Measurements from ENCODE around the gene MYLK3. TPM values are rescaled to one million over a fixed set of nuclear protein-coding genes. Genes with fewer than 3 reads are reported as not detected.

Gene MYLK3
- total RNA-seq, 1 experiment from 2014 or later = 1.1 TPM

GRCh38 chr16:46732561-46732960, 15.6 kb downstream of the MYLK3 start:
- in situ Hi-C loops (cut with HindIII; ENCODE audit: low pct_unique_long_range_greater_than_20kb, low sequenced_read_pairs) = no loop called here

GRCh38 chr16:46731691-46732555, 16.2 kb downstream of the MYLK3 start:
- in situ Hi-C loops (cut with HindIII; ENCODE audit: low pct_unique_long_range_greater_than_20kb, low sequenced_read_pairs) = no loop called here

More at GRCh38 chr16:46732561-46732960, 15.6 kb downstream of the MYLK3 start:
- DNase-seq (ENCODE audit: low read depth, low spot score) = no peak

GRCh38 chr16:46730801-46731690, 17.1 kb downstream of the MYLK3 start:
- DNase-seq (ENCODE audit: low read depth, low spot score) = no peak
- in situ Hi-C loops (cut with HindIII; ENCODE audit: low pct_unique_long_range_greater_than_20kb, low sequenced_read_pairs) = no loop called here

More at GRCh38 chr16:46731691-46732555, 16.2 kb downstream of the MYLK3 start:
- peak; percentile 33 for DNase-seq (ENCODE audit: low read depth, low spot score)

- no peak for DNase-seq (ENCODE audit: low read depth, low spot score)
- in situ Hi-C loops (cut with HindIII; ENCODE audit: low pct_unique_long_range_greater_than_20kb, low sequenced_read_pairs) = no loop called here
Observed at GRCh38 chr16:46730126-46730525, 18.0 kb downstream of the MYLK3 start.

DNA sequence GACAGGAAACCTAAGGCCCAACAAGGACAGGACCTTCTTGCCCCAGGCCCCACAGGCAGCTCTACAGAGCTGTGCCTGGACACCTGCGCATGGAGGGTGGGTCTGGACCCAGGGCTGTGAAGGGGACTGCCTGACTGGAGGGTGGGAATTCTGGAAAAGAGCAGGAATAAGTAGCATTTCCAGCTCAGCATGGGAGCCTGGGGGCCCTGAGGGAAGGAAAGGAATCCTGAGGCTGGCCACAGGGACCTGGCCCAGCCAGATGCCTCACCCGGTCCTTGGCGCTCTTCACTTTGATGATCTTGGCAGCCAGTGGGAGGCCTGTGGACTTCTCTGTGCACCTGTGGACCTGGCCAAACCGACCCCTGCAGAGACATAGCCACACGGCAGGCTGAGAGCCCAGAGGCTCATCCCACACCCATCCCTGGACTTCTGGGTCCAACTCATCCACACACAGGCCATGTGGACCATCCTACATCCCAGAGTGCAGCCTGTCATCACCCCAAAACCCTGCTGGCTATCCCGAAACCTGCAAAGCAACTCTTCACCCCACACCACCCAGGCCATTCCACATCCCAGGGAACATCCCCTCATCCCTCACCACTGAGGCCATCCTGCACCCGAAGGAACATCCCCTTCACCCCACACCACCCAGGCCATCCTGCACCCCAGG, 18.7 kb downstream of the MYLK3 start:
- DNase-seq (ENCODE audit: low read depth, low spot score) = no peak
- in situ Hi-C loops (cut with HindIII; ENCODE audit: low pct_unique_long_range_greater_than_20kb, low sequenced_read_pairs) = no loop called here

DNA sequence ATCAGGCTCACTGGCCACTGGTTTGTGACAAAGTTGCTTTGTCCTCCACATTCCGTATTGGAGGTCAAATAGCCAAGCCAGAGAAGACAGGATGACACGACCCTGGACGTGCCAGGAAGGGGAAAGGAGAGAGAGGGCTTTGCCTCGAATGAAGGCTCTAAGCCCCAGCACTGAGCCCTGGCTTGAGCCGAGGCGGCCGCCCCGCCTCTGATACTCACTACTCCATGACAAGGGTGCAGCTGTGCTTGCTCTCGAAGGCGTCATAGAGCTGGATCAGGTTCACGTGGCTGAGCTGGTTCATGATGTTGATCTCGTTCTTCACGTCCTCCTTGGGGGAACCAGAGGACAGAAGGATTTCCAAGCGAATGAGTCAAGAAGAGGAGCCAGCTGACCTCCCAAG, 19.3 kb downstream of the MYLK3 start:
- in situ Hi-C loops (cut with HindIII; ENCODE audit: low pct_unique_long_range_greater_than_20kb, low sequenced_read_pairs) = no loop called here
- DNase-seq (ENCODE audit: low read depth, low spot score) = no peak

DNA sequence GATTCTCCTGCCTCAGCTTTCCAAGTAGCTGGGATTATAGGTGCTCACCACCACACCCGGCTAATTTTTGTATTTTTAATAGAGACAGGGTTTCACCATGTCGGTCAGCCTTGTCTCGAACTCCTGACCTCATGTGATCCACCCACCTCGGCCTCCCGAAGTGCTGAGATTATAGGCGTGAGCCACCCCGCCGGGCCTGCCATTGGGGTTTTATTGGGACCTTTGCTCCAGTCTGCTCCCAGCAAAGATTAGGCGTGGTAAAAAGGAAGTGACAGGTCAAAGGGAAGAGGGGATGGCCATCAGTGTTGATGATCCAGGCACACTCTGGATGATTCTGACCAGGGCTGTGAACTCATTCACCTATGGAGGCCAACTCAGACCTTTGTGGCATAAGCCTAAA, 20.5 kb downstream of the MYLK3 start:
- no peak for DNase-seq (ENCODE audit: low read depth, low spot score)
- in situ Hi-C loops (cut with HindIII; ENCODE audit: low pct_unique_long_range_greater_than_20kb, low sequenced_read_pairs) = no loop called here

GRCh38 chr16:46727184-46727583, 21.0 kb downstream of the MYLK3 start:
- DNase-seq (ENCODE audit: low read depth, low spot score) = no peak
- in situ Hi-C loops (cut with HindIII; ENCODE audit: low pct_unique_long_range_greater_than_20kb, low sequenced_read_pairs) = no loop called here

DNA sequence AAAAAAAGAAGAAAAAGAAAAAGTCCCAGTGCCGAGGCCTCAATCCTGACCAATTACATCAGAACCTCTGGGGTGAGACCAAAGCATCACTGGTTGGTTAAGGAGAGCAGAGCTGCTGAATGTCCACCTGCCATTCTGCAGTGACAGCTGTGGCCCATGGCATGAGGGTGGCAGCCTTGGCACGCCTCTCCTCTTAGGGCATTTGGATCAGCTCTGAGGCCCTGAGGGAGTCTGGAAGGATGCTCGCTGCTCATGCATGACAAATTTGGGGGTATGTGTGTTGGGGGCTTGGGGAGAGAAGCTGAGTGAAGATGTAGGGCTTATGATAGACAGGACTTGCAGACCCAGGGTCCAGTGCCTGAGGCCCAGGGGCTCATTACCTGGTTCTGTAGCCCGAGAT, 26.3 kb downstream of the MYLK3 start:
- DNase-seq (ENCODE audit: low read depth, low spot score) = no peak
- in situ Hi-C loops (cut with HindIII; ENCODE audit: low pct_unique_long_range_greater_than_20kb, low sequenced_read_pairs) = no loop called here

DNA sequence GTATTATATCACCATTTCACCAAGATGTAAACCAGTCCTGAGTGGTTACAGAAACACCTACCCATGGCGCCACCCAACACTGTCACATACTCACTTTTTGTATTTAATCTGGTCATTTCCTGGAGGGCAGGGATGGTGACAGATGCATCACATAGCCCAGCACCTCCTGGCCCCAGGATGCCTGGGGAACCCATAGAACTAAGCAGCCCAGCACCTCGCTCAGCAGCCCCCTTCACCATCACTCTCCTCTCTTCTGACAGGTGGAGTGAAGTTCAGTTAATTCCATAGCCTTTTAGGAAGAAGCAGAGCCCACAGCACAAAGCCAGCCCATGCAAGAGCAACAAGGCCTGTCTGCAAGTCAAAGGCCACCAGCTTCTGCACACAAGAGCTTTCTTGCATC, 27.5 kb downstream of the MYLK3 start:
- in situ Hi-C loops (cut with HindIII; ENCODE audit: low pct_unique_long_range_greater_than_20kb, low sequenced_read_pairs) = no loop called here
- no peak for DNase-seq (ENCODE audit: low read depth, low spot score)

DNA sequence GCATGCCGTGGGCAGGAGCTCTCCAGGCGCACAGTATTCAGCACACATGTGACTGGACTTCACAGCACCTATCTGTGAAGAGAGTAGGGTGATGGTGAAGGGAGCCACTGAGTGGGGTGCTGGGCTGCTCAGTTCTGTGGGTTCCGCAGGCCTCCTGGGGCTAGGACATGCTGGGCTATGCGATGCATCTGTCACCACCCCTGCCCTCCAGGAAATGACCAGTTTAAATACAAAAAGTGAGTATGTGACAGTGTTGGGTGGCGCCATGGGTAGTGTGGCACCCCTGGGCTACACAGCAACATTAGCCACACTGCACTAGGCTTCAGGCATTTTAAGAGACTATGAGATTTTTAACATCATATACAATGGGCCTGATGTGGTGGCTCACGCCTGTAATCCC, 28.6 kb downstream of the MYLK3 start:
- no peak for DNase-seq (ENCODE audit: low read depth, low spot score)
- in situ Hi-C loops (cut with HindIII; ENCODE audit: low pct_unique_long_range_greater_than_20kb, low sequenced_read_pairs) = no loop called here

GRCh38 chr16:46718214-46718613, 29.9 kb downstream of the MYLK3 start:
- peak; percentile 67 for DNase-seq (ENCODE audit: low read depth, low spot score)
- in situ Hi-C loops (cut with HindIII; ENCODE audit: low pct_unique_long_range_greater_than_20kb, low sequenced_read_pairs) = no loop called here

GRCh38 chr16:46717692-46718091, 30.5 kb downstream of the MYLK3 start:
- in situ Hi-C loops (cut with HindIII; ENCODE audit: low pct_unique_long_range_greater_than_20kb, low sequenced_read_pairs) = no loop called here
- DNase-seq (ENCODE audit: low read depth, low spot score) = no peak

DNA sequence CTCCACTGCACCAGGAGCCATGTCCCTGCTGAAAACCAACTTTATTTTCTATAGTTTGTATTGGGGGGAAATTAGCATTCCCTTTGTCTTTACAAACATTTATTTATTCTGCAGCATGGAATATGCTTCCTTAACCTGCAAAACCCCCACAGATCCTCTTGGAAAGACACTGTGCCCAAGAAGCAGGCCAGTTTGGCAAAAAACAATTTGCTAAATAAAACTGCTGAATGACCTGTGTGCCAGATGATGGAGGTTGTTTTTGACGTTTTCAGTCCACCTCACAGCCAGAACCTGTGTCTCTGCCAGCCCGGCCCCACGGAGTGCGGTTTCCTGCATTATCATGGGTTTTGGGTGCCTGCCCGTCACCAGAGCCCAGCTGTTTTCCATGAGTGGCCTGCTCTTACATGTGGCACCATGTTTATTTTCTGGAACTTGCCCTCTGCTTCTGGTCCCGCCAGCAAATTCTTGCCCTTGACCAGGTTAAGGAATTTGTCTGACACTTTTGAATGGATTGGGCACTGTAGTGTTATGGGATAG, 32.3 kb downstream of the MYLK3 start:
- in situ Hi-C loops (cut with HindIII; ENCODE audit: low pct_unique_long_range_greater_than_20kb, low sequenced_read_pairs) = no loop called here

GRCh38 chr16:46714797-46715591, 33.1 kb downstream of the MYLK3 start:
- DNase-seq (ENCODE audit: low read depth, low spot score) = no peak
- in situ Hi-C loops (cut with HindIII; ENCODE audit: low pct_unique_long_range_greater_than_20kb, low sequenced_read_pairs) = no loop called here

More for the DNA sequence above, 32.3 kb downstream of the MYLK3 start:
- DNase-seq (ENCODE audit: low read depth, low spot score) = no peak

DNA sequence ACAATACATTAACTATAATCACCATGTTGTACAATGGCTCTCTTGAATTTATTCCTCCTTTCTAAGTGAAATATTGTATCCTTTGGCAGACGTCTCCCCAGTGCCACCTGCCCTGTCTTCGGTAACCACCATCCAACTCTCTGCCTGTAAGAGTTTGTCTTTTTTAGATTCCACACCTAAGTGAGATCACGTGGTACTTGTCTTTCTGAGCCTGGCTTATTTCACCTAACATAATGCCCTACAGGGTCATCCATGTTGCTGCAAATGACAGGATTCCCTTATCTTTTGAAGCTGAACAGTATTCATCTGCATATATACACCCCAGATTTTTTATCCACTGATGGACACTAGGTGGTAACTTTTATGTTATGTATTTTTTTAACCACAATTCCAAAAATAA, 34.5 kb downstream of the MYLK3 start:
- no peak for DNase-seq (ENCODE audit: low read depth, low spot score)
- in situ Hi-C loops (cut with HindIII; ENCODE audit: low pct_unique_long_range_greater_than_20kb, low sequenced_read_pairs) = no loop called here

DNA sequence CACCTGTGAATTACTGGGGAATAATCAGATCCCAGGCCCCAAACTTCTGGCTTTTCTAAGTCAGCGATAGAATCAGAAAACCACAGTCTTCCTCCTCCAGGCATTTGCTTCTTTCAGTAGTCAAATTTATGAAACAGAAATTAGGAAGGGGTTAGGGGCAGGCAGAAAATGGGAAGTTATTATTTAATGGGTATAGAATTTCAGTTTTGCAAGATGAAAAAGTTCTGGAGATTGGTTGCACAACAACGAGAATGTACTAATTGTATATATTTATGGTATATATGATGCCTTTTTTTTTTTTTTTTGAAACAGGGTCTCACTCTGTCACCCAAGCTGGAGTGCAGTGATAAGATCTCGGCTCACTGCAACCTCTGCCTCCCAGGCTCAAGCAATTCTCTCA, 35.2 kb downstream of the MYLK3 start:
- in situ Hi-C loops (cut with HindIII; ENCODE audit: low pct_unique_long_range_greater_than_20kb, low sequenced_read_pairs) = no loop called here
- DNase-seq (ENCODE audit: low read depth, low spot score) = no peak
